Measurements from ENCODE around the gene THRA. TPM values are rescaled to one million over a fixed set of nuclear protein-coding genes. Genes with fewer than 3 reads are reported as not detected.

The THRA gene, protein sequence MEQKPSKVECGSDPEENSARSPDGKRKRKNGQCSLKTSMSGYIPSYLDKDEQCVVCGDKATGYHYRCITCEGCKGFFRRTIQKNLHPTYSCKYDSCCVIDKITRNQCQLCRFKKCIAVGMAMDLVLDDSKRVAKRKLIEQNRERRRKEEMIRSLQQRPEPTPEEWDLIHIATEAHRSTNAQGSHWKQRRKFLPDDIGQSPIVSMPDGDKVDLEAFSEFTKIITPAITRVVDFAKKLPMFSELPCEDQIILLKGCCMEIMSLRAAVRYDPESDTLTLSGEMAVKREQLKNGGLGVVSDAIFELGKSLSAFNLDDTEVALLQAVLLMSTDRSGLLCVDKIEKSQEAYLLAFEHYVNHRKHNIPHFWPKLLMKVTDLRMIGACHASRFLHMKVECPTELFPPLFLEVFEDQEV
- 10 to 100 TPM; 53.4 to 69.2 (median 63.8) TPM for polyA plus RNA-seq (ENCODE audit: insufficient read length in 10 of 10)
- long read RNA-seq, donor 1, full-length matches to known transcripts, result 10 of 15 reads
- long read RNA-seq, donor 1, partial matches to known transcripts, result 5 of 15 reads
- long read RNA-seq, donor 1, other reads (novel, unspliced or antisense), result 0 of 15 reads
- long read RNA-seq, donor 2, full-length matches to known transcripts, result 11 of 35 reads
- long read RNA-seq, donor 2, partial matches to known transcripts, result 24 of 35 reads
- long read RNA-seq, donor 2, other reads (novel, unspliced or antisense), result 0 of 35 reads
- long read RNA-seq, donor 3, result 0 reads
- long read RNA-seq, donor 4, full-length matches to known transcripts, result 7 of 12 reads
- long read RNA-seq, donor 4, partial matches to known transcripts, result 5 of 12 reads
- long read RNA-seq, donor 4, other reads (novel, unspliced or antisense), result 0 of 12 reads
- long read RNA-seq, donor 5, full-length matches to known transcripts, result 6 of 29 reads
- long read RNA-seq, donor 5, partial matches to known transcripts, result 23 of 29 reads
- long read RNA-seq, donor 5, other reads (novel, unspliced or antisense), result 0 of 29 reads
- long read RNA-seq, donor 6, full-length matches to known transcripts, result 13 of 13 reads
- long read RNA-seq, donor 6, partial matches to known transcripts, result 0 of 13 reads
- long read RNA-seq, donor 6, other reads (novel, unspliced or antisense), result 0 of 13 reads
- long read RNA-seq, donor 7, full-length matches to known transcripts, result 6 of 6 reads
- long read RNA-seq, donor 7, partial matches to known transcripts, result 0 of 6 reads
- long read RNA-seq, donor 7, other reads (novel, unspliced or antisense), result 0 of 6 reads
- long read RNA-seq, donor 8, full-length matches to known transcripts, result 10 of 31 reads
- long read RNA-seq, donor 8, partial matches to known transcripts, result 21 of 31 reads
- long read RNA-seq, donor 8, other reads (novel, unspliced or antisense), result 0 of 31 reads
- long read RNA-seq, donor 9, full-length matches to known transcripts, result 1 of 1 reads
- long read RNA-seq, donor 9, partial matches to known transcripts, result 0 of 1 reads
- long read RNA-seq, donor 9, other reads (novel, unspliced or antisense), result 0 of 1 reads

DNA sequence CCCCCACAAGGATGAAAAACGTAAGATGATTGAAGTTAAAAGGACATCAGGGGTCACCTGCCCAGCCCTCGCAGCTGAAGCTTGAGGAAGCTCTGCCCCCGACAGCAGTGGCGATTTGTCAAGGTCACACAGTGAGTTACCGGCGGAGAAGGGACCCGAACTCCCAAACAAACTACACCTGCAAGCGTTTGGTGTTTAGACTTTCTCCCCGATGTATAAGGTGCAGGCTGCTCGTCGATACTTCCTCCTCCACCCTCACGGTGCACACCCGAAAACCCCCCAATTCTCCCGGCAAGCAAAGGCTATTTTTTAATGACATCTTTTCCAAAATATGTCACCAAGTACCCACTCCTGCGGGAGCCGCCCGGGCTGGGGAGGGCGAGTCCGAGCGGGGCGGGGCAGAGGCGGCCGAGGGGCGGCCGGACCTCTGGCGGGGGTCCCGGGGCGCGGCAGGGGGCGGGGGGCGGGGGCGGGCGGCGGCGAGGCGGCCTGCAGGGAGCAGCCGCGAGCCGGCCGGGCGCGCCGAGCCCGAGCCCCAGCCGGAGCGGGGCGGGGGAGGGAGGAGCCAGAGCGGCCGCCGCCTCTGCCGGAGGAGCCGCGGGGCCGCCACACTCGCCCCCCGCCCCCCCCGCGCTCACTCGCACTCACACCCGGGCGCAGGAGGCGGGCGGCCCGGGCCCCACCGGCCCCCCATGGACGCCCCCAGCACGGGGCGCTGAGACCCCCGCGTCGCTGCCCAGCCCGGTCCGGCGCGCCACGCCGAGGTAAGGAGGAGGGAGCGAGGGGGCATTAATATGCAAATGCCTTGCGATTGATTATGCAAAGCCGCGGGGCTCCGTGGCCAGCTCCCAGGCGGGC is at the start of gene THRA:
Gene THRA (plus strand): TSS at position 637 of the 858 bp plus-strand sequence. CDS start 11,524 bp downstream, outside the sequence.
- peak in 1 of 3 donors; percentile 87 for DNase-seq

DNA sequence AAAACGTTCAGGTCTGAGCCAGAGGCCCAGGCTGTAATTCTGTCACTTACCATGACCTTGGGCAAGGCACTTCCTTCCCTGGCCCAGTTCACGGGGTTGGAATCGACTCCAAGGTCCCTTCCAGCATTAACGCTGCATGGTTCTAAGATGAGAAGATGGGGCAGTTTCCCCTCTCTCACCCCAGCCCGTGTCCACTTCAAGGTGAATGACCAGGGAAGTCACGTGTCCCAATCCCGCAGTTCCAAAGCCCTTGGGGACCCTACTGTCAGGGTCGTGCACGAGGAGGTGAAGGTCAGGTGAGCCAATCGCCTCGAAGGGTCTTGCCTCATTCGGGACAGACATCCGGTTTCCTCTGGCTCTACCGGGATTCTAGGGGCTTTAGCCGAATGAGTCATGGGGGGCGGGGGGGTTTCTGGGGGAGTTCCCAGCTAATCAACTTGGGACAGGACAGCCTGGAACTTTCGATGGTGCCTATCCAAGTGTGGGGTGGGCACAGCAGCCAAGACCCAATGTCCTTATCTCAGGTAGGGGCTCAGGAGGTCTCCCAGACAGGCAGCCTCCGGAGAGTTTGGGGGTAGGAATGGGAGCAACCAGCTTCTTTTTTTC is 48.3 kb upstream of the THRA start:
- peak in 1 of 3 donors; percentile 48 for DNase-seq

DNA sequence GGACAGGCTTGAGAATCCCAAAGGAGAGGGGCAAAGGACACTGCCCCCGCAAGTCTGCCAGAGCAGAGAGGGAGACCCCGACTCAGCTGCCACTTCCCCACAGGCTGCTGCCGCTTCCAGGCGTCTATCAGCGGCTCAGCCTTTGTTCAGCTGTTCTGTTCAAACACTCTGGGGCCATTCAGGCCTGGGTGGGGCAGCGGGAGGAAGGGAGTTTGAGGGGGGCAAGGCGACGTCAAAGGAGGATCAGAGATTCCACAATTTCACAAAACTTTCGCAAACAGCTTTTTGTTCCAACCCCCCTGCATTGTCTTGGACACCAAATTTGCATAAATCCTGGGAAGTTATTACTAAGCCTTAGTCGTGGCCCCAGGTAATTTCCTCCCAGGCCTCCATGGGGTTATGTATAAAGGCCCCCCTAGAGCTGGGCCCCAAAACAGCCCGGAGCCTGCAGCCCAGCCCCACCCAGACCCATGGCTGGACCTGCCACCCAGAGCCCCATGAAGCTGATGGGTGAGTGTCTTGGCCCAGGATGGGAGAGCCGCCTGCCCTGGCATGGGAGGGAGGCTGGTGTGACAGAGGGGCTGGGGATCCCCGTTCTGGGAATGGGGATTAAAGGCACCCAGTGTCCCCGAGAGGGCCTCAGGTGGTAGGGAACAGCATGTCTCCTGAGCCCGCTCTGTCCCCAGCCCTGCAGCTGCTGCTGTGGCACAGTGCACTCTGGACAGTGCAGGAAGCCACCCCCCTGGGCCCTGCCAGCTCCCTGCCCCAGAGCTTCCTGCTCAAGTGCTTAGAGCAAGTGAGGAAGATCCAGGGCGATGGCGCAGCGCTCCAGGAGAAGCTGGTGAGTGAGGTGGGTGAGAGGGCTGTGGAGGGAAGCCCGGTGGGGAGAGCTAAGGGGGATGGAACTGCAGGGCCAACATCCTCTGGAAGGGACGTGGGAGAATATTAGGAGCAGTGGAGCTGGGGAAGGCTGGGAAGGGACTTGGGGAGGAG is 47.5 kb upstream of the THRA start, which contains the start of gene CSF3:
Gene CSF3 (plus strand): TSS at position 436 of the 993 bp plus-strand sequence. CDS start 35 bp downstream, at position 471.
- no peak for DNase-seq

DNA sequence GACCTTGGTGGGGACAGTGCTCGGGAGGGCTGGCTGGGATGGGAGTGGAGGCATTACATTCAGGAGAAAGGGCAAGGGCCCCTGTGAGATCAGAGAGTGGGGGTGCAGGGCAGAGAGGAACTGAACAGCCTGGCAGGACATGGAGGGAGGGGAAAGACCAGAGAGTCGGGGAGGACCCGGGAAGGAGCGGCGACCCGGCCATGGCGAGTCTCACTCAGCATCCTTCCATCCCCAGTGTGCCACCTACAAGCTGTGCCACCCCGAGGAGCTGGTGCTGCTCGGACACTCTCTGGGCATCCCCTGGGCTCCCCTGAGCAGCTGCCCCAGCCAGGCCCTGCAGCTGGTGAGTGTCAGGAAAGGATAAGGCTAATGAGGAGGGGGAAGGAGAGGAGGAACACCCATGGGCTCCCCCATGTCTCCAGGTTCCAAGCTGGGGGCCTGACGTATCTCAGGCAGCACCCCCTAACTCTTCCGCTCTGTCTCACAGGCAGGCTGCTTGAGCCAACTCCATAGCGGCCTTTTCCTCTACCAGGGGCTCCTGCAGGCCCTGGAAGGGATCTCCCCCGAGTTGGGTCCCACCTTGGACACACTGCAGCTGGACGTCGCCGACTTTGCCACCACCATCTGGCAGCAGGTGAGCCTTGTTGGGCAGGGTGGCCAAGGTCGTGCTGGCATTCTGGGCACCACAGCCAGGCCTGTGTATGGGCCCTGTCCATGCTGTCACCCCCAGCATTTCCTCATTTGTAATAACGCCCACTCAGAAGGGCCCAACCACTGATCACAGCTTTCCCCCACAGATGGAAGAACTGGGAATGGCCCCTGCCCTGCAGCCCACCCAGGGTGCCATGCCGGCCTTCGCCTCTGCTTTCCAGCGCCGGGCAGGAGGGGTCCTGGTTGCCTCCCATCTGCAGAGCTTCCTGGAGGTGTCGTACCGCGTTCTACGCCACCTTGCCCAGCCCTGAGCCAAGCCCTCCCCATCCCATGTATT is 46.5 kb upstream of the THRA start:
- no peak for DNase-seq

DNA sequence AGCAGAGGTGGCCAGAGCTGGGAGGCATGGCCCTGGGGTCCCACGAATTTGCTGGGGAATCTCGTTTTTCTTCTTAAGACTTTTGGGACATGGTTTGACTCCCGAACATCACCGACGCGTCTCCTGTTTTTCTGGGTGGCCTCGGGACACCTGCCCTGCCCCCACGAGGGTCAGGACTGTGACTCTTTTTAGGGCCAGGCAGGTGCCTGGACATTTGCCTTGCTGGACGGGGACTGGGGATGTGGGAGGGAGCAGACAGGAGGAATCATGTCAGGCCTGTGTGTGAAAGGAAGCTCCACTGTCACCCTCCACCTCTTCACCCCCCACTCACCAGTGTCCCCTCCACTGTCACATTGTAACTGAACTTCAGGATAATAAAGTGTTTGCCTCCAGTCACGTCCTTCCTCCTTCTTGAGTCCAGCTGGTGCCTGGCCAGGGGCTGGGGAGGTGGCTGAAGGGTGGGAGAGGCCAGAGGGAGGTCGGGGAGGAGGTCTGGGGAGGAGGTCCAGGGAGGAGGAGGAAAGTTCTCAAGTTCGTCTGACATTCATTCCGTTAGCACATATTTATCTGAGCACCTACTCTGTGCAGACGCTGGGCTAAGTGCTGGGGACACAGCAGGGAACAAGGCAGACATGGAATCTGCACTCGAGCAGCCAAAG is 45.2 kb upstream of the THRA start:
- peak in 2 of 3 donors; percentile 48 to 76 for DNase-seq

DNA sequence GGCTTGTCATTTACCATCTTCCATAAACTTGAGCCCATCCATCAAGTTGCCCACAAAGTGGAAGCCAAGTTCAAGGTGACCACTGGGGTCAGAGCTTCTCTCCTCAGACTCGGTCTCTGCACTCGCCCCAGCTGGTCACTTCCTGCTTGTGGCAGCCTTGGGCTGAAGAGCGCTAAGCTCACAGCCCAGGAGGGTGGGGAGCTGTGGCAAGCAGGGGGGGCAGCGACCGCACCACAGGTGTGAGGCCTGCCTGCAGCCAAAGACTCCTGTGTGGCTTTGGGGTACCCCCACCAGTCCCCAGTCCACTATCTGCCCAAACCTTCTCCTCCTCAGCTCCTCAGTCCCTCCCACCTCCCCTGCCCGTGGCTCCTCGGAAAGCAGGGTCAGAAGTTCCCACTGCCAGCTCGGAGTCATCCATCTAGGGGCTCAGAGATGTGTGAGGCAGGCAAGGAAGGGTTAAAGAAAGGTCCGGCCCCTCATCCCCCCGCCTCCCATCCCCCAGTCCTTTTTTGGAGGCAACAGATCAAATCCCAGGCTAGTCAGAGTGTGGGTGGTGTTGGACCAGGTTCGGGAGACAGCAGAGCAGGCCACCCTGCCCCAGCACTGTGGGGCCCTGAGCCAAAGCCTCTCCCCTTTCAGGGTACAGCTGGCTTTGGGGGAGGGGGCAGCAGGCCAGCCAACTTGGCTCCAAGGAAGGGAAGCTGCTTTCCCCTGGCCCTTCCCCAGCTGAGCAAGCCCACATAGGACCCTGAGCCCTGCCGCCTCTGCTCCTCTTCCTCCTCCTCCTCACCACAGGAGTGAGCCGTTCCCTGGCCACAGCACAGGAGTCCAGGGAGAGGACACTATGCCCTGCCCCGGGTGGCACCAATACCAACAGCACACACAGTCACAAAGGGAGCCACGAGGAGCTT is 44.3 kb upstream of the THRA start:
- peak; percentile 64 to 87 (median 76) for DNase-seq

DNA sequence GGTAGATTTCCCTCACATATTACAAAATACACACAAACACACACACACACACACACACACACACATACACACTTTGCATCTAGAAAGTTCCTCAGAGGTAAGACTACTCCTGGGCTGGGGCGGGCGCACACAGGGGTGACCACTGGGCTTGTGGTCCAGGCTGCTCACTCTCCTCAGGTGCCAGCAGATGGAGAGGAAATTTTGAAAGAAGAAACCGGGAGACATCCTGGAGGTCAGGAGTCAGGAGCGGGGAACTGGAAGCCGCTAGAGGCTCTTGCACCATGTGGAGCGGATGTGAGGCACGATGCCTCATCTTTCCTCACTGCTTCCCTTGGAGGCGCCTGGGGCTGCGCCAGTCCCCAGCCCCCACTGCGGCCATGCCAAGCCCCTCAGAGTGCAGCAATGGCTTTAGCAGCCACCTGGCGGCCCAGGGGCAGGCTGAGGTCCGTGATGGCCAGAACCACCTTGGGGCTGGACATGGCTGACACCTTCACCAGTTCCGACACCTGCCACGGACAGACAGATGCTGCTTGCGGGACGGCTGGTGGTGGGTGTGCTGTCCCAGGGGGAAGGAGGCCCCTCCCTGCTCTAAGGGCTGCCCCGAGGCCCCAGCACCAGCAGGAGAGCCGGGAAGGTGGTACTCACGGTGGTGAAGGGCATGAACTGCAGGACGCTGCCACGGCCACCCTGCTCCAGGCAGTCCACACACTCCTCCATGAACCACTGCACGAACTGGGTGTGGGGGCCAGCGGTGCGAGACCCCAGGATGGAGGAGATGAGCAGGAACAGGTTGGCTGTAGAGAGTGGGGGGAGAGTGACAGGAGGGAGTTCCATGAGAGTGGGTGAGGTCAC is 43.4 kb upstream of the THRA start:
- DNase-seq, result peak in 1 of 3 donors; percentile 59

DNA sequence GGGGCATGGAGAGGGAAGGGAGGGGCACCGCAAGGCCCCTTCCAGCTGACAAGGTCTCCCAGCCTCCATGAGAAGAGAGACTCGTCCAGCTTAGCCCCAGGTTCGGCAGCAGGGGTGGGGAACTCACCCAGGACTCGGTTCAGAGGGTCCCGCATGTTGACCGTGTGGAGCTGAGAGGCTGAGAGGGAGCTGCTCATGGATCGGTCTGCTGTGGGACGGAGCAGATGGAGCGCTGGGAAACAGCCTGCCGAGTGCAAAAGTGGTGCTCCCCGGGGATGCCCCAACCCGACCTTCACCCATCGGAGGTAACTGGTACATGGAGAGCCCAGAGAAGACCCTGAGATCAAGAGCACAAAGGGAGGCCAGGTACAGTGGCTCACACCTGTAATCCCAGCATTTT is 42.6 kb upstream of the THRA start:
- no peak for DNase-seq

DNA sequence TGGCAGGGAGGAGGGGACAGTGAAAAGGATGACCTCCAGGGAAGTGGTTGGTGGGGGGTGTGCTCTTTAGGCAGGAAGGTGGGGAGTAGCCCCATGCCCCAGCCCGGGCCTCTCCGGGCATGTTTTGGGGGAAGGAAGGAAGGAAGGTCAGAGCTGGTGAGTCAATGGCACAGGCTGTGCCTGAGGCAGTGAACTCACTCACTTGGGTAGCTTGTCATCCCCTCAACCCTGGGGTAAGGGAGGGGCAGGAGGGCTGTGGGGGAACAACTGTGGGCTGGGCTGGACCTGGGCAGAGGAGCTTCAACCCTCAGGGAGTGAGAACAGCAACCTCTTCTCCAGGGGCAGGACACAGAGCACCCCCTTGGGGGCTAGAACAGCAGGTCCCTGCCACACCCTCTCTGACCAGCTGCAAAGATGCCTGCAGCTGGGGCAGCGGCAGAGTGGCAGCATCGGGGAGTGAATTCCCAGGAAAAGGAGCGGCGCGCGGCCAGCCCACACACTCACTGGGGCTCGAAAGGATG is 41.3 kb upstream of the THRA start:
- peak in 1 of 3 donors; percentile 53 for DNase-seq

DNA sequence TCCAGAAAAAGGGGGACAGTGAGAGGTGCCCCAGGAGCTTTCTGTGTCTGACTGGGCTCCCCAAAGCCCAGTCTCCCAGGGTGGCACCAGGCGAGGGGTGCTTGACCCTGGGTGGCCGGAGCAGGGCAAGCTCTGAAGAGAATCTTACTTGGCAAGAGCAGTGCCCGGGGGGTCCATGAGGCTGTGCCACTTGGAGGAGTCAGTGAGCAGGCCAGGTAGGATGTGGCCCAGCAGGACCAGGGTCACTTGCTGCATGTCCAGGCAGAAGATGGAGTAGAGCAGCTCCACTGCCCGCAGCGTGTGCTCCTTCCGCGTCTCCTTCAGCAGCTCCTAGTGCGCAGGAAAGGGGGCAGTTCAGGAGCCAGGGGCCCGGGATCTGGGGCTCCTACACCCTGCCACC is 40.3 kb upstream of the THRA start:
- DNase-seq, result no peak

DNA sequence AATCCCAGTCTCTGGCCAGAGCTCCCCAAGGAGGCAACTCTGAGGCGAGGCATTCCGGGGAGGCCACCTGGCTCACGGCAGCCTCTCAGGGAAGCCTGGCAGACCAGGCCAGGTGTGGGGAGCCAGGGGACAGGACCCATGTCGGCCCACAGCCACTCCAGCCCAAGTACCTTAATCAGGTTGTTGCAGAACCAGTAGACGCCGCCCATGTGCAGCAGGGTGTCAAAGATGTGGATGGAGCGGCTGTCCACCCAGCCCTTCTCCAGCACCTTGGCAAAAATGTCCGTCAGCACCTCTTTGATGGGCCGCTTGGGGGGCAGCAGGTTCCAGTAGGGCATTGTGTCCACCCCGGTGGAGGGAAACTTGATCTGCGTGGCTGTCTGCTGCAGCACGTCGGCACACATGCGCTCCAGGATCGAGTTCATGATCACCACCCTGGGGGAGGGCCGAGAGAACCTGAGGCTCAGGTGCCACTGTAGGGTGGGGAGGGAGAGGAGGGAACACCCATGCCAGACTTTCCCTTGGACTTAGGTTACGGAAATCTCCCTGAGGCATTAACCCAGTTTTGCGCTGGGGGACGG is 39.7 kb upstream of the THRA start:
- no peak for DNase-seq

DNA sequence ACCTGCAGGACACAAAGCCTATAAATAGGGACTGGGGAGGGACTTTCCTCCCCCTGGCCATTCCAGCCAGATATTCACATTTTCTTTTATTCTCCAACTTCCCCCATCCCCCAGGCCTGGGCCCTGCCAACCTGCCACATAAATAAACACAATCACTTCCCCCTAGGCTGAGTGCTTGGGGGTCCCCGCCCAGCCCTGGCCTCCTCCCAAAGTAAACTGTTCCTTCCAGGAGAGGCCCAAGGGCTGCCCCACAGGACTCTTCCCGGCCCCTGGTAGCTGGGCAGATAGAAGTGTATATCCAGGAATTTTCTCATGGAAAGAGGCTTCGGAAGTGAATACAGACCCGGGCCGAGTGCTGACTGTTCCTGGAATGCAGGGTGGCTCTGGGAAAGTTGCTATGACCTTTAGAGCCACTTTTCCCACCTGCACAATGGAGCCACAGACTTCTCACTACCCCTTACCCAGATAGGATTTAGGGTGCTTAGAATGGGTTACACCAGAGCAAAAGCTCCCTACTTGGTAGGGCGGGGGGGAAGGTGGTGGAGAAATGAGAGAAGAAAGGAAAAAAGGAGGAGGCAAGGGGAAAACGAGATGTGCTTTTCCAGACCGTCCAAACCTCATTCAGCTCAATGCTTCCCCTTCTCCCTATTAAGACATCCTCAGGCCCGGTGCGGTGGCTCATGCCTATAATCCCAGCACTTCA is 39.0 kb upstream of the THRA start:
- DNase-seq, result peak in 1 of 3 donors; percentile 40

DNA sequence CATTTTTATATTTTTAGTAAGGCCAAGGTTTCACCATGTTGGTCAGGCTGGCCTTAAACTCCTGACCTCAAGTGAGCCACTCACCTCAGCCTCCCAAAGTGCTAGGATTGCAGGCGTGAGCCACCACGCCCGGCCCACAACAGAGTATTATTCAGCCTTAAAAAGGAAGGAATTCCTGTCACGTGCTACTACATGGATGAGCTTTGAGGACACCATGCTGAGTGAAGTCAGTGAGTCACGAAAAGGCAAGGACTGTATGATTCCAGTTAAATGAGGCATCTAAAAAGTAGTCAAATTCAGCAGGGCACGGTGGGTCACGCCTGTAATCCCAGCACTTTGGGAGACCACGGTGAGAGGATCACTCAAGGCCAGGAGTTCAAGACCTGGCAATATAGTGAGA is 37.9 kb upstream of the THRA start:
- no peak for DNase-seq
